Right lobe of liver (tissue), 6 donors: Measurements from ENCODE around the gene TCAF1. TPM values are rescaled to one million over a fixed set of nuclear protein-coding genes. Genes with fewer than 3 reads are reported as not detected.

Experiments used
- ATAC-seq, 4 donors: fragments of 200-7000 bp; cut with Tn5 transposase; one replicate each; pipeline ENCODE4 v1.9.1; 2020; ENCODE audit warnings: mild to moderate bottlenecking in 4 of 4, moderate library complexity in 4 of 4
- DNase-seq, 3 donors: peaks; one replicate each; pipeline ENCODE4 v3.0.0-alpha.2; 2020
- H3K27ac ChIP-seq, 3 donors: fragments of 200-600 bp; one replicate each; pipeline ENCODE4 v1.8.0; 2022
- H3K27me3 ChIP-seq, 2 donors: fragments of 200-600 bp; one replicate each; pipeline ENCODE4 v1.8.0; 2022
- H3K36me3 ChIP-seq, 4 donors: fragments of 200-600 bp; sonication (generic) in 1 of 4; one replicate each; pipeline versions ENCODE4 v1.5.1 to v1.8.0; 2017 to 2022; ENCODE audit warnings: control low read depth in 1 of 4
- H3K4me1 ChIP-seq, 4 donors: fragments of 200-600 bp; sonication (generic) in 1 of 4; one replicate each; pipeline versions ENCODE4 v1.5.1 to v1.8.0; 2017 to 2022; ENCODE audit warnings: control low read depth in 1 of 4
- H3K4me3 ChIP-seq, 3 donors: fragments of 200-600 bp; one replicate each; pipeline ENCODE4 v1.8.0; 2022
- H3K9me3 ChIP-seq, 4 donors: fragments of 200-600 bp; sonication (generic) in 1 of 4; one replicate each; pipeline versions ENCODE4 v1.5.1 to v1.8.0; 2017 to 2022; ENCODE audit warnings: control low read depth in 1 of 4
- POLR2A ChIP-seq: fragments of 450-650 bp; IDR thresholded peaks from one replicate; pipeline ENCODE4 v1.6.1; 2017; ENCODE audit warnings: antibody characterized with exemption, mild to moderate bottlenecking
- WGBS: methylation state at CpG from one replicate; pipeline ENCODE4 v1.1.6; 2018; ENCODE audit warnings: low coverage, low lambda C conversion rate; ENCODE audit not compliant: insufficient coverage; ENCODE audit errors: missing lambda C conversion rate; 5-methylcytosine and 5-hydroxymethylcytosine counted together
- intact Hi-C, 2 donors: fragments of 100-400 bp; cut with DNase I; formaldehyde crosslinking; loops; one replicate each; pipeline versions ENCODE4 v1.11.2 to v1.14.1; 2022
- total RNA-seq, 6 experiments: library from RNA; depleted of rRNA in 2 of 6; stranded (reverse); fragments of >200 nt in 2 of 6; fragmentation: NEBNext Ultra II Directional in 3 of 6; extraction: Animal tissue kit (Norgen Biotek cat#: 25700) in 3 of 6; gene quantifications; one replicate each; pipeline versions ENCODE4 v1.1.0 to v1.2.4, GENCODE V29; 2016 to 2023
- TF ChIP-seq, protein P1 (sequence below), 4 donors: fragments of 200-600 bp in 3 of 4; fragments of 450-650 bp in 1 of 4; IDR thresholded peaks; one replicate each; pipeline versions ENCODE4 v1.5.1 to v1.8.0; 2016 to 2022; ENCODE audit warnings: antibody characterized with exemption in 4 of 4, mild to moderate bottlenecking in 2 of 4
- donor health status: DM: no; HTN: yes; CAD: no.
- donor health status: DM: no; HTN: no; CAD: no.
- donor health status: DM: no; HTN: no; CAD: no.
- donor health status: DM: no; HTN: yes; CAD: no.
- donor health status: DM: no; HTN: yes; CAD: no.

The TCAF1 gene
- total RNA-seq, 6 experiments from 2014 or later = 31.6 to 52.9 (median 45.8) TPM

DNA sequence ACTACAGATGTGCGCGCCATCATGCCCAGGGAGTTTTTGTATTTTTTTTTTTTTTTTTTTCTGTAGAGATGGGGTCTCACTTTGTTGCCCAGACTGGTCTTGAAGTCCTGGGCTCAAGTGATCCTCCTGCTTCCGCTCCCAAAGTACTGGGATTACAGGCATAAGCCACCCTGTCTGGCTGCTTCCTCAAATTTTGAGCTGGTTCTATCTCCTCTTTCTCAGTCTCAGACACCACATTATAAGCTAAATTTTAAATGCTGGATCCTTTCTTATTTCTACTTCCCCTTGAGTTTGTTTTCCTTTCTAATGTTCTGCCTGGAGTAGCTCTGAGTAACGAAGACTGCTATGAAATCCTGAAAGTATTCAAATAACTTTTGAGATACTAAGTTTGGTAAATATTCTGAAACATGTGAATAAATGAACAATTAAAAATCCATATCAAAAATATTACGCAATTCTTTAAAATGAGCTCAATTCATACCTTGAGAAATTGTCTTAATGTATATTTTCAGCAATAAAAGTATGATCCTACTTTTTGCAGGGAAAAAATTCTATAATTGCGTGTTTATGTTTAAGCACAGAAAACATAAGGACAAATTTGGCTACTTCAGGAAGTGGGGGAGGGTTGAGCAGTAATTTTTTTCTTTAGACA, 15.0 kb downstream of the TCAF1 start:
- no peaks in the 10 kb centered on the region for H3K9me3 ChIP-seq
- no peaks in the 10 kb centered on the region for H3K27me3 ChIP-seq
- WGBS = 90% methylated on average over 6 of the region's 6 CpGs
- H3K4me3 ChIP-seq = no peak overlapping the region
- no peak for ATAC-seq
- intact Hi-C loops = no loop called here
- no peak for DNase-seq
- H3K36me3 ChIP-seq = peaks cover 0 to 2% (median 0%) of the 10 kb centered on the region in 4 donors
- no peak overlapping the region for H3K27ac ChIP-seq
- no peak for TF ChIP-seq POLR2A
- TF ChIP-seq, protein P1, sequence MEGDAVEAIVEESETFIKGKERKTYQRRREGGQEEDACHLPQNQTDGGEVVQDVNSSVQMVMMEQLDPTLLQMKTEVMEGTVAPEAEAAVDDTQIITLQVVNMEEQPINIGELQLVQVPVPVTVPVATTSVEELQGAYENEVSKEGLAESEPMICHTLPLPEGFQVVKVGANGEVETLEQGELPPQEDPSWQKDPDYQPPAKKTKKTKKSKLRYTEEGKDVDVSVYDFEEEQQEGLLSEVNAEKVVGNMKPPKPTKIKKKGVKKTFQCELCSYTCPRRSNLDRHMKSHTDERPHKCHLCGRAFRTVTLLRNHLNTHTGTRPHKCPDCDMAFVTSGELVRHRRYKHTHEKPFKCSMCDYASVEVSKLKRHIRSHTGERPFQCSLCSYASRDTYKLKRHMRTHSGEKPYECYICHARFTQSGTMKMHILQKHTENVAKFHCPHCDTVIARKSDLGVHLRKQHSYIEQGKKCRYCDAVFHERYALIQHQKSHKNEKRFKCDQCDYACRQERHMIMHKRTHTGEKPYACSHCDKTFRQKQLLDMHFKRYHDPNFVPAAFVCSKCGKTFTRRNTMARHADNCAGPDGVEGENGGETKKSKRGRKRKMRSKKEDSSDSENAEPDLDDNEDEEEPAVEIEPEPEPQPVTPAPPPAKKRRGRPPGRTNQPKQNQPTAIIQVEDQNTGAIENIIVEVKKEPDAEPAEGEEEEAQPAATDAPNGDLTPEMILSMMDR (IDR thresholded peaks at IDR 0.05) = no peak
- H3K4me1 ChIP-seq = peaks cover 0 to 5% (median 0%) of the 10 kb centered on the region in 4 donors

DNA sequence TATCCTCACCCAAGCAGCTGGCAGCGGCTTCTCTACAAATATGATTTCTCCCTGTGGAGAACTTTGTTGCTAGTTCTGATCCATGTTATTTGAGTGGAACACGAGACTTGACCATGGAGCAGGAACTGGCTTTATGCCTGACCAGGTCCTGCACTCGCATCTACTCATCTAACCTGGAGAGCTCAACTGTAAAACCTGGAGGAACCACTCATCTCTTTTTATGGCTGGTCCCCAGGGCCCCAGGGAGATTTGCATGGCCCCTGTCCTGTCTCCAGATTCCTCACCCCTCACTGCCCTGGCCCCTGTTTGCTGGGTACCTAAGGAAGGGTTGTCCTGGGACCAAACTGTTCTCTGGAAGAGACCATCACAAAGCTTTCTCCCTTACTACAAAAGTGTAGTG, 16.0 kb downstream of the TCAF1 start:
- no peak for ATAC-seq
- H3K27ac ChIP-seq = no peak overlapping the region
- H3K27me3 ChIP-seq = no peaks in the 10 kb centered on the region
- intact Hi-C loops = no loop called here
- H3K4me3 ChIP-seq = no peak overlapping the region
- DNase-seq = peak in 1 of 3 donors; percentile 47
- peaks cover 0 to 12% (median 0%) of the 10 kb centered on the region in 4 donors for H3K4me1 ChIP-seq
- H3K9me3 ChIP-seq = no peaks in the 10 kb centered on the region
- TF ChIP-seq POLR2A = no peak
- TF ChIP-seq, protein P1 (IDR thresholded peaks at IDR 0.05) = no peak
- H3K36me3 ChIP-seq = peaks cover 0 to 2% (median 0%) of the 10 kb centered on the region in 4 donors
- WGBS = 69% methylated on average over 1 of the region's 3 CpGs

DNA sequence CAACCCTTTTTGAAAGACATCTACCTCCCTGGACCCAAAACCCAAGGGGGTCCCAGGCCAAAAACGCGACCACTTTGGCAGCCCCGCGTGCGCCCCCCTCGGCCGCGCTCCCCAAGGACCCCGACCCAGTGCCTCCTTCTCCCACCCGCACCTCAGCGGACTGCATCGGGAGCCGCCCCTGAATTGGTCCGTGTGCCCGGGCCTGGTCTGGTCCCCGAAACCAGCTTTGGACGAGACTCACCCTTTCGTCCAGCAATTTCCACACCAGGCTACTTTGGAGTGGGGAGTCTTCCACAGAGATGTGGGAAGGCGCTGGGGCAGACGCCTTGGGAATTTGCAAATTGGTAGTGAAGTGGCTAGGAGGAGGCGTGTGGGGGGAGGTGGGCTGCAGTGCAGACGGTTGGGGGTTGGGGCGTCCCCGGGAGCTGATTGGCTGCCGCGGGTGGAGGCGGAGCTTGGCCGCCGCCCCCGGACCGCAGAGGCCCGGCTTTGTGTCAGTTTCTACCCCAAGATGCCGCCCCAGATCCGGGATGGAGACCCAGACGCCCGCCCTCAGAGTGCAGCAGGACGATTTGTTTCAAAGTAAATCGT, 16.9 kb downstream of the TCAF1 start:
- TF ChIP-seq, protein P1 (IDR thresholded peaks at IDR 0.05) = no peak
- TF ChIP-seq POLR2A = no peak
- peak overlapping the region in 2 of 3 donors; percentile 2 to 17 for H3K4me3 ChIP-seq
- H3K36me3 ChIP-seq = peaks cover 0 to 2% (median 0%) of the 10 kb centered on the region in 4 donors
- H3K27ac ChIP-seq = no peak overlapping the region
- whole genome bisulfite sequencing = 41% methylated on average over 22 of the region's 38 CpGs
- H3K9me3 ChIP-seq = no peaks in the 10 kb centered on the region
- ATAC-seq = peak in 1 of 4 donors; percentile 10
- intact Hi-C loops = no loop called here
- peaks cover 0 to 12% (median 0%) of the 10 kb centered on the region in 4 donors for H3K4me1 ChIP-seq
- DNase-seq = peak; percentile 34 to 52 (median 45)
- no peaks in the 10 kb centered on the region for H3K27me3 ChIP-seq

DNA sequence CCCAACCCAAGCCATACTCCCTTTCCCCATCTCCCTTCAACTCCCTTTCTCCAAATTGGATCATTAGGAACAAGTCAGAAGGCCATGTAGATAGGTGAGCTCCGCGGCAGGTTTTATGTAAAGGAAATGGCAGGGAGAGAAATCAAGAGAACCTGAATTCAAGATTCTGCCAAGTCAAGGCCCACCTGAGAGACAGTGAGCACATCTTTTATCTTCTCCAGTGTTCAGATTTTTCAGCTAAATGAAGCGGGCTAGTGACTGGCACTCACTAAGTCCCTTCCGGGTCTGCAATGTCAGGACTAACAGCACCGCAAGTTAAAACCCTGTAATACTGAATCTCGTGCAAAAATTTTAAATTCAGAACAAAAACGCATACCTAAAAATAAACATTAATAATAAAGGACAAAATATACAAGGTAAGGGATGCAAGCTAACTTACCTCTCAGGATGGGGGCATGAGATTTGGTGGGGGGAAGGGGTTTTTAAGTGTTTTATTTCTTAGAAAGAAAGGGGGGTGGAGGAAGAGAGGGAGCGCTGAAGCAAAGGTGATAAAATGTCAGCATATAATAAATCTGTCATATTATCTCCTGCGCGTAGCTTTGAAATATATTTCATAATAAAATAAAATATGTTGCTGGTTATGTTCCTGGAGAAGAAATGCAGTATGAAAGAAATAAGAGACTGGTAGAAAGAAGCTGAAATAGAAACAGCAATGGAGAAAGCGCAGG, 17.6 kb downstream of the TCAF1 start:
- H3K36me3 ChIP-seq = peaks cover 0 to 2% (median 0%) of the 10 kb centered on the region in 4 donors
- H3K4me1 ChIP-seq = peaks cover 0 to 12% (median 0%) of the 10 kb centered on the region in 4 donors
- H3K27me3 ChIP-seq = no peaks in the 10 kb centered on the region
- no peak for ATAC-seq
- TF ChIP-seq, protein P1 (IDR thresholded peaks at IDR 0.05) = no peak
- no peak for TF ChIP-seq POLR2A
- DNase-seq = no peak
- peak overlapping the region in 1 of 3 donors; percentile 2 for H3K4me3 ChIP-seq
- H3K9me3 ChIP-seq = no peaks in the 10 kb centered on the region
- WGBS = 68% methylated on average over 11 of the region's 11 CpGs
- intact Hi-C loops = no loop called here
- no peak overlapping the region for H3K27ac ChIP-seq
